Putamen (tissue), 1 donor: ENCODE data around the gene ANHX.

Experiments used
- DNase-seq: peaks from one replicate; pipeline ENCODE4 v3.0.0-alpha.2; 2016; ENCODE audit warnings: low spot score

The ANHX gene

GRCh38 chr12:133202493-133203343 lies 33.0 kb downstream of the ANHX start:
- no peak for DNase-seq

DNA sequence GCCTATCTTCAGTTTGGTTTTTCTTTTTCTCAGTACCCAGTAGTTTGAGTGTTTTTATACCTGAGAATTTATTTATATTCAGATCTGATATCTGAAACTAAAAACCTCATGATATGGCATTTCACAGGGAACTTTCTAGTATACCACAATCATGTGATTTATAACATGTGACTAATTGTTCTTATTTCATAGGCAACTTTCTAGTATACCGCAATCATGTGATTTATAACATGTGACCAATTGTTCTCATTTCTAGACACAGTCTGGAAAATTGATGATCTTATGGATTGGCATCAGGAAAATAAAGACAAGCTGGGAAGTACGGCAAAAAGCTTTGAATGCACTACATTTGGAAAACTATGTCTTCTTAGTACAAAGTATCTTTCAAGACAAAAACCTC lies 33.8 kb downstream of the ANHX start:
- DNase-seq = no peak

DNA sequence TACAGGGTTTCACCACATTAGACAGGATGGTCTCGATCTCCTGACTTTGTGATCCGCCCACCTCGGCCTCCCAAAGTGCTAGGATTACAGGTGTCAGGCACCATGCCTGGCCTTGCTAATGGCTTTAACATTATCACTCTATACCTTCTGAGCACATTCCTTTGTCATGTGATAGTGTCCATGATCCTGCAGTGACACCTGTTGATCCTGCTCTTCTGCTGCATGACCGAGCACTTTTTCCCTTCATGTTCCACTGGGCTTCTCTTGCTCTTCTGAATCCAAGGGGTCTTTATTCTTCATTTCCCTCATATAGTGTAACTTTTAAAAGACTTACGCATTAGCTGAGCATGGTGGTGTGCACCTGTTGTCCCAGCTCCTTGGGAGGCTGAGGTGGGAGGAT lies 42.8 kb downstream of the ANHX start:
- DNase-seq = no peak

GRCh38 chr12:133190176-133190575 lies 45.5 kb downstream of the ANHX start:
- DNase-seq = no peak

DNA sequence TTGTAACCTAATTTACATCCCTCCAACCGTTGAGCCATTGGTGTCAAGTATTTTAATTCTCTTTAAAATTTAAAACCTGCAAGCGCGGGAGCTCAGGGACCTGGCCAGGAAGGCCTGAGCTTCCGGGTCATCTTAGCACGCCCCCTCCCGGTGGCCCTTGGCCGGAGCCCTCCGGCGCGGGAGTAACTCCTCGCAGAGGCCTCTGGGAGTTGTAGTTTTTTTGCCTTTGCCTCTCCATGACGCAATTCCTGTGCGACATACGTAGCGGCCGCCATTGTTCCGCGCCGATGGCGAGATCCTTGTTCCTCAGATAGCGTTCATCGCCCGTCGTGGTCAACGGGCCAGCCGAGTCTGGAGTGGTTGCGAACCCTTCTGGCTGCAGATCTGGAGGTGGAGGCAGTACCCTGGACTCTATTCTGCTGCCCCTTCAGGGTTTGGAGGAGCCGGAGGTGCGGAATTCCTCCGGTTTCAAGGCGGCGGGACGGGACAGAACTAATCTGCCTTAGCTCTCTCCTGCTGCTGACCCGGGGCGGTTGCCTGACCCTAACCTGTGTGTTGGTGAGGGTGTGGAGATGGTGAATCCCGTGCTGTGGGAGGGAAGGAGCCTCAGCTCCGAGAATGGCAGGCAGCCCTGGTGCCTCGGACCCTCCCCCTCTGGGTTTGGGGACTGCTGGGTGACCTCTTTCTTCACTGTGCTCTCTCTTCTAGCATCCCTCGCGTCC lies 54.3 kb downstream of the ANHX start, which contains the start of gene ZNF268:
TSS of gene ZNF268 (plus strand) at position 258 of the 722 bp plus-strand sequence. CDS start 503 bp downstream, outside the sequence.
- peak; percentile 85 for DNase-seq

- no peak for DNase-seq
These were observed 55.0 kb downstream of the ANHX start for GRCh38 chr12:133180669-133181068.

DNA sequence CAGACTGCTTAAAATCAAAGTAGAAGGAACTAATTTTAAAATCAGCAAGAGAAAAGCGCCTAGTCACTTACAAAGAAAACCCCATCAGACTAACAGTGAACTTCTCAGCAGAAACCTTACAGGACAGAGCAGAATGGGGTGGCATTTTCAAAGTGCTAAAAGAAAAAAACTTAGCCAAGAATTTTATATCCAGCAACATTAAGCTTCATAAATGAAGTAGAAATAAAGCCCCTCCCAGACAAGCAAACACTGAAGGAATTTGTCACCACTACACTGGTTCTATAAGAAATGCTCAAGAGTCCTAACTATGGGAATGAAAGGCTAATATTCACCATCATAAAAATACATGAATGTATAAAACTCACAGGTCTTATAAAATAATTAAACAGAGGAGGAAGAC lies 60.8 kb downstream of the ANHX start:
- no peak for DNase-seq

GRCh38 chr12:133172491-133172890 lies 63.2 kb downstream of the ANHX start:
- no peak for DNase-seq
